Activated CD4-positive, alpha-beta T cell treated with anti-CD3 and anti-CD28 coated beads for 4 hours (primary cell): ENCODE results near the gene SSX4B.
"Not testable (repeated sequence)": the region's sequence is repeated elsewhere in the genome, so short reads cannot be mapped to it uniquely, and the experiment has no call there.

Source experiments
- DNase-seq, 2 donors: peaks; one replicate each; pipeline ENCODE4 v3.0.0-alpha.2; 2020

SSX4B gene

GRCh38 chrX:48411860-48412259 is at the start of gene SSX4B:
SSX4B (minus strand) TSS chrX:48411960; CDS start chrX:48411372, 588 bp downstream.
- DNase-seq = not testable (repeated sequence)

GRCh38 chrX:48460606-48461005 is 48.8 kb upstream of the SSX4B start:
- DNase-seq = no peak

GRCh38 chrX:48460031-48460430 is 48.3 kb upstream of the SSX4B start:
- no peak for DNase-seq

- no peak for DNase-seq
Observed at GRCh38 chrX:48459483-48459882, 47.7 kb upstream of the SSX4B start.

- DNase-seq = no peak
Observed at GRCh38 chrX:48458711-48459110, 47.0 kb upstream of the SSX4B start.

- DNase-seq = no peak
Observed at GRCh38 chrX:48456628-48457331, 45.0 kb upstream of the SSX4B start.

GRCh38 chrX:48451708-48452107 is 39.9 kb upstream of the SSX4B start:
- no peak for DNase-seq

- no peak for DNase-seq
Observed at GRCh38 chrX:48450076-48450475, 38.3 kb upstream of the SSX4B start.

GRCh38 chrX:48447201-48447600 is 35.4 kb upstream of the SSX4B start:
- DNase-seq = not testable (repeated sequence)

- DNase-seq = not testable (repeated sequence)
Observed at GRCh38 chrX:48433713-48434112, 22.0 kb upstream of the SSX4B start.

GRCh38 chrX:48430166-48430565 is 18.4 kb upstream of the SSX4B start:
- not testable (repeated sequence) for DNase-seq

GRCh38 chrX:48429606-48430005 is 17.8 kb upstream of the SSX4B start:
- DNase-seq = not testable (repeated sequence)

- DNase-seq = not testable (repeated sequence)
Observed at GRCh38 chrX:48427027-48427716, 15.4 kb upstream of the SSX4B start.

GRCh38 chrX:48397825-48398224 is 13.9 kb downstream of the SSX4B start:
- DNase-seq = not testable (repeated sequence)

GRCh38 chrX:48396931-48397330 is 14.8 kb downstream of the SSX4B start:
- not testable (repeated sequence) for DNase-seq

- not testable (repeated sequence) for DNase-seq
Observed at GRCh38 chrX:48383239-48383638, 28.5 kb downstream of the SSX4B start, which contains the start of gene SSX4. SSX4 (plus strand) TSS chrX:48383539; CDS start chrX:48384054, 515 bp downstream.

- not testable (repeated sequence) for DNase-seq
Observed at GRCh38 chrX:48370408-48370807, 41.4 kb downstream of the SSX4B start.

GRCh38 chrX:48367717-48368408 is 43.9 kb downstream of the SSX4B start:
- not testable (repeated sequence) for DNase-seq

- DNase-seq = not testable (repeated sequence)
Observed at GRCh38 chrX:48359281-48359680, 52.5 kb downstream of the SSX4B start.

- DNase-seq = no peak
Observed at GRCh38 chrX:48357681-48358080, 54.1 kb downstream of the SSX4B start.

- DNase-seq = not testable (repeated sequence)
Observed at GRCh38 chrX:48356315-48357094, 55.3 kb downstream of the SSX4B start, which contains the start of gene SSX3. SSX3 (minus strand) TSS chrX:48356703; CDS start chrX:48355249, 1,454 bp downstream.
